ENCODE results near the gene ASIC4. TPM values are rescaled to one million over a fixed set of nuclear protein-coding genes. Genes with fewer than 3 reads are reported as not detected.

Gene ASIC4
- polyA plus RNA-seq, 3 donors = 0.12 to 0.29 (median 0.26) TPM

- DNase-seq (ENCODE audit: extremely low read depth in 1 of 11, low read depth in 9 of 11, low spot score in 4 of 11) = no peak
Measured at GRCh38 chr2:219509780-219510511, 4.3 kb upstream of the ASIC4 start.

- no peak for DNase-seq (ENCODE audit: extremely low read depth in 1 of 11, low read depth in 9 of 11, low spot score in 4 of 11)
Measured at GRCh38 chr2:219510512-219511135, 3.7 kb upstream of the ASIC4 start.

GRCh38 chr2:219511547-219512325 is 2.5 kb upstream of the ASIC4 start:
- no peak for DNase-seq (ENCODE audit: extremely low read depth in 1 of 11, low read depth in 9 of 11, low spot score in 4 of 11)

- DNase-seq (ENCODE audit: extremely low read depth in 1 of 11, low read depth in 9 of 11, low spot score in 4 of 11) = no peak
Measured at GRCh38 chr2:219512524-219513216, 1.6 kb upstream of the ASIC4 start.

GRCh38 chr2:219513787-219514186 is 495 bp upstream of the ASIC4 start:
- no peak for DNase-seq (ENCODE audit: extremely low read depth in 1 of 11, low read depth in 9 of 11, low spot score in 4 of 11)

GRCh38 chr2:219514836-219515235 is 554 bp downstream of the ASIC4 start:
- no peak for DNase-seq (ENCODE audit: extremely low read depth in 1 of 11, low read depth in 9 of 11, low spot score in 4 of 11)

GRCh38 chr2:219515874-219516629 is 1.8 kb downstream of the ASIC4 start:
- DNase-seq (ENCODE audit: extremely low read depth in 1 of 11, low read depth in 9 of 11, low spot score in 4 of 11) = no peak

GRCh38 chr2:219516888-219517287 is 2.6 kb downstream of the ASIC4 start:
- no peak for DNase-seq (ENCODE audit: extremely low read depth in 1 of 11, low read depth in 9 of 11, low spot score in 4 of 11)

GRCh38 chr2:219517954-219518778 is 3.9 kb downstream of the ASIC4 start:
- no peak for DNase-seq (ENCODE audit: extremely low read depth in 1 of 11, low read depth in 9 of 11, low spot score in 4 of 11)

- DNase-seq (ENCODE audit: extremely low read depth in 1 of 11, low read depth in 9 of 11, low spot score in 4 of 11) = no peak
Measured at GRCh38 chr2:219519526-219519916, 5.2 kb downstream of the ASIC4 start.

- no peak for DNase-seq (ENCODE audit: extremely low read depth in 1 of 11, low read depth in 9 of 11, low spot score in 4 of 11)
Measured at GRCh38 chr2:219520079-219520478, 5.8 kb downstream of the ASIC4 start.

- DNase-seq (ENCODE audit: extremely low read depth in 1 of 11, low read depth in 9 of 11, low spot score in 4 of 11) = no peak
Measured at GRCh38 chr2:219521066-219521880, 7.0 kb downstream of the ASIC4 start.

GRCh38 chr2:219522111-219523030 is 8.1 kb downstream of the ASIC4 start:
- peak in 1 of 11 donors; percentile 56 for DNase-seq (ENCODE audit: extremely low read depth in 1 of 11, low read depth in 9 of 11, low spot score in 4 of 11)

GRCh38 chr2:219523031-219523671 is 8.9 kb downstream of the ASIC4 start:
- no peak for DNase-seq (ENCODE audit: extremely low read depth in 1 of 11, low read depth in 9 of 11, low spot score in 4 of 11)

- DNase-seq (ENCODE audit: extremely low read depth in 1 of 11, low read depth in 9 of 11, low spot score in 4 of 11) = no peak
Measured at GRCh38 chr2:219524817-219525216, 10.5 kb downstream of the ASIC4 start.

All from renal cortex interstitium (tissue), 11 donors.